GM19193 (cell line): ENCODE results near the gene NTN1.

Experiments used
- POLR2A ChIP-seq: IDR thresholded peaks from 4 replicates; pipeline ENCODE4 v1.6.1; 2011; ENCODE audit not compliant: insufficient read depth, insufficient read length; ENCODE audit errors: extremely low read depth

Gene NTN1

DNA sequence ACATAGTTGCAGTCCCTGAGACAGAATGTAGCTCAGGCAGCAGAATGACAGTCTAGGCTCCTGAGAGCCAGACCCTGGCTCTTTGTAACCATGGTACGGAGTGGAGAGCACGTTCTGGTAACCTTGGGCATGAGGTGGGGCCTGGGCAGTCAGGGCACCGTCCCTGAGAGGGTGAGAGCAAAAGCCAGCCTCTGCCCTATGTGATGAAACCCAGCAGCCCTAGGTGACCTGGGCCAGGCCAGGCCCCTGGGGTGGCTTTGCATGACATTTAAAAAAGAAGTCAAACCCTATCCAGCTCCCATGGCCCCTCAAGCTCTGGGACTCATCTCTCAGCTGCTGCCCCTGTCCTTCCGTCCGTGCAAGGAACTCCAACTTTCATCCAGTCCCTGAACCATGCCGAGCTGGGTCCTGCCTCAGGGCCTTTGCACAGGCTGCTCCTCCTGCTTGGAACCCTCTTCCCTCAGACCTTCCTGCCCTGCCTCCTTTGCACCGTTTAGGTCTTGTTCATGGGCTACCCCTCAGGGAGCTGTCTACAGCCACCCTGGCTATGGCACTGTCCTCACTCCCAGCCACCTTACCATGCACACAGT is 188.6 kb downstream of the NTN1 start:
- no peak for TF ChIP-seq POLR2A

DNA sequence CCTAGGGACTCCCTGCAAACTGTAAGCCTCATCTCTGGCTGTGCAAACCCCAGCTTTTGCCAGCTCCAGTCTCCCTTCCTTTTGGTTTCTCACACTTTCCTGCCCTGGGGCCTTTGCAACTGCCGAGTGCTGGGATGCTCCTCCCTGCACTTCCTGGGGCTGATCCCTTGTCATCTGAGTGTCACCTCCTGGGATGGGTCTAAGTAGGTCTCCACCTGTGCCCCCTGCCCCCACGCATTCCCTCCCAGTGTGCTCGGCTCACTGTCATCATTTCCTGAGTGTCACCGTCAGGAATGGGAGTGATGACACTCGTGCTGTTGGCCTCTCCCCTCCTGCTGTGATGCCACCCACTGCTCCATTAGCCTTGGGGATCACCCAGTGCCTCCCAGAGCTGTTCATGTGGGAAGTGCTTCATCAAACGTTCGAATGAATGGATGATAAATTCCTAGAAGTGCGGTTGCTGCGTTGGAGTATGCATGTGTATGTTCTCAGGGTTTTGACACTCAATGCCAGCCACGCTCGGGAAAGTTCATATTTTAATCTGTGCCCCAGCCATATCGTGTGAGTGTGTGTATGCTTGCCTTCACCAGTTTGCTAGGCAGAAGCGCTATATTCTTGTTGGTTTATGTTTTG is 189.9 kb downstream of the NTN1 start:
- TF ChIP-seq POLR2A = no peak

DNA sequence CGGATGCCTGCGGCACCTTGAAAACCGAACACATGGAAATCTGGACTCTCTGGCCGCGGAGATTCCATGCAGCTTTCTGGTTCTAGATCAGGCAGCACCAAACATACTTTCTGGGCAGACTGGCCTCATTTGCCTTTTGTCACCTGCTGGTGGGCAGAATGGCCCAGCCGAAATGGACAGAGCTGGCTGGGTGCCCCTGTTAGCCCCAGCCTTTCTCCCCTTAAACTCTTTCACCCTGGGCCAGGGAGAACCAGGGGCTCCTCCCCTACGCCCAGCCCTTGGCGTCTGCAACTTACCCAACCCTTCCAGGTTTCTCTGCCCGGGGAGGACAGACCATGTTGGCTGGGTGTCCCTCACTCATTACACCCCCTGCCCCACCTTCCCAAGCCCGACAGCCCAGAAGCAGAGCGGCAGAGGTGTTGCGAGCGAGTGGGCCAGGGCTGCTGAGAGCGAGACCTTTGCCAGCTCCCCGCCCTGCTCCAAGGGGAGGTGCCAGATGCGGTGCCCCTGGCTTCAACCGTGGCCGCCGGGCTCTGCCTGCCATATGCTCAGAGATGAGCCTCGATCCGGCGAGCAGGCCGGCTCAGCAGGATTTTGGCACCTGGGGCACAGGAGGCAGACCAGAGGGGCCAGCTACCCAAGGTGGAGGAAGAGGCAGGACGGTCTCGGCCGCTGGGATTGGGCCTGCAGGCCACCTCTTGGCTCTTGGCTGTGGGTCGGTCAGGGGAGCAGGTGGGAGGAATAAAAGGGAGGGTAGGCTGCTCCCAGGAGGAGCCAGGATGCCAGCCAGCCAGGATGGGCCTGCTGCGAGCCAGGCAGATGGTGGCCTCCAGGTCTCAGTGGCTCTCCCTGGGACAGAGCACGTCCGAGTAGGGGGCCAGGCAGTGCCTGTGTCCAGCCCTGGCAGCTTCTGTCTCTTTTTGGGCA is 191.3 kb downstream of the NTN1 start:
- TF ChIP-seq POLR2A = no peak

DNA sequence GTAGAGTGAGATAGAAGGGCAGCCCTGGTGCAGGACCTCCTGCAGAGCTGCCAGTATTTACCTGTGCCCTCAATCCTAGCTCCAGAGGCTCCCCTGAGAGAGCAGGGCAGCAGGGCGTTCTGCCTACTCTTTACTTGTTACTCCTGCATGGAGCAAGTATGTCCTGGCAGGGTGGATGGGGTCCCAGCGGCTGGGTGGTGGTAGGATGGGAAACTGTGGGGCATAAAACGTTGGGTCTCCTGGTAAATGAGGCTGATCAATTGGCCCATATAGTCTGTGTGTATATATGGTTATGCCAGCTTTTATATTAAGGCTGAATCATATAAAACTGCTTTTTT is 192.0 kb downstream of the NTN1 start:
- no peak for TF ChIP-seq POLR2A

DNA sequence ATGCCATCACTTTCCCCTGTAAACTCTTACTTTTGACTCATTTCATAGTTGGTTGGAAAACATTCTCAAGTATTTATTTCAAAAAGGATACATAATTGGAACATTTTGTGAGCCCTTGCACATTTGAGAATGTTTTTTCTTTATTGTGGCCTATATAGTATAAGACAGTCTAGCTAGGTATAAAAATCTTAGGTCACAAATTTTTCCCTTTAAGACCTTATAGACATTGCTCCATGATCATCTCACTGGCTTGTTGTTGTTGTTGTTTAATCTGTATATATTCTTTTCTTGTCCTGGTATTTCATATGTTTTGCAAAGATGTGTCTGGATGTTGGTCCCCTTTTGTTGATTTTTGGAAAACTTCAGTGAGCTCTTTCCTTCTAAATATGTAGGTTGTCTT is 194.2 kb downstream of the NTN1 start:
- TF ChIP-seq POLR2A = no peak

DNA sequence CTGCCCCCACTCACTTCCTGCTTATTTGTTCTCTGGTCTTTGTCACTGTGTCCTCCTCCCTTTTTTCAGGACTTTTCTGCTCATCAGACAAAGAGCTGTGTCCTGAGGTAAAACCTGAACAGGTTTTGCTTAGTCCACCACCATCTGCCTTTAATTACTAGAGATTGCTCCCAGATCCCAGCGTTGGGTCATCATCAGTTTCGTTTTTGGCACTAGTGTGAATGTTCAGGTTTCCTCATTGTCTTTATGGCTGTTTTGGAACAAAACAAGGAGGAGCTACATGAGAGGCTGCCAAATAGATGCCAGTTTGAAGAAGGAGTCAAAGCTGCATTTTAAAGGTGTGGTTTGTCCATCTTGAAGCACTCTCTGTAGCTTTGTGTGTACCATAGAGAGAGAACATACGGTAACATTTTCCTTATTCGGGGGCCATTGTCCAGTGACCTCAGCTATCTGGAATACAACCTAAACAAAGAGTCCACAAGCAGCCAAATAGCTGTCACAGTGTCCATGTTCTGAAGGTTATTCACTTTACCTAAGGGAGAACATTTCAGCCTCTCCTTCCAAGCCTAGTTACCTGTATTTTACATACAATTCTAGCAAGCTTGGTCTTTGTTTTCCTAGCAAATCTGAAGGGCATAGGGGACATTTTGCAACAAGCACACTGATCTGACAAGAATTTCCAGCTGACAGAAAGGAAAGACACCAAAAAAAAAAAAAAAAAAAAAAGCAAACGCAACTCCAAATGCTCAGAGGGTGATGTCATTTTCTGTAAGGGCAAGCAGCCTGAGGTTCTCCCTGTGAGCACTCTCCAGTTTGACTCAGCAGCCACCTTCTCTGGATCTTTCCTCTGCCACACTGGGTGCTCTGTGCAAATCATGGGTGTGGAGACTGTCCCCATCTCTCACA is 196.1 kb downstream of the NTN1 start:
- no peak for TF ChIP-seq POLR2A

DNA sequence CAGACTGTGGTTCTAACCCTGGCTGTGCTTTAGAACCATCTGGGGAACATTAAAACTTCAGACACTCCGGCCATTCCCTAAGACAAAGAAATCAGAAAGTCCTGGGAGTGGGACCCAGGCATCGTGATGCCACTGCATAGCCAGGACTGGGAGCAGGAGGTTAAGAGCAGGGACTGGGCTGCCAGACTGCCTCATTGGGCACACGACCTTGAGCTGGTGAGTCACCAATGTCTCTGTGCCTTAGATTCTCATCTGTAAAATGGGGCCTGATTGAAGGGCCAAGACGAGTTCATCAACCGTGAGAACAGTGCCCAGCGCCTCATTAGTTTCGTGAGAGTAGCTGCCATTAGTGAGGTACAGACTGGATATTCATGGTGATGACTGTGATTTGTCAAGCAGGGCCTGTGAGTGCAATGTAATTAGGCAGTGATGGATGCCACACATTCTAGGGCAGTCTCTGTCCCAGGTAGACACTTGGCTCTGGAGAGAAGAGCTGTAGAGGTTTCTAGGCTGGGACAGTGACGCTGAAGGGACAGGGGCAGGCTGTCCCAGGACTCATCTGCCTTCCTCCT is 196.8 kb downstream of the NTN1 start:
- no peak for TF ChIP-seq POLR2A

DNA sequence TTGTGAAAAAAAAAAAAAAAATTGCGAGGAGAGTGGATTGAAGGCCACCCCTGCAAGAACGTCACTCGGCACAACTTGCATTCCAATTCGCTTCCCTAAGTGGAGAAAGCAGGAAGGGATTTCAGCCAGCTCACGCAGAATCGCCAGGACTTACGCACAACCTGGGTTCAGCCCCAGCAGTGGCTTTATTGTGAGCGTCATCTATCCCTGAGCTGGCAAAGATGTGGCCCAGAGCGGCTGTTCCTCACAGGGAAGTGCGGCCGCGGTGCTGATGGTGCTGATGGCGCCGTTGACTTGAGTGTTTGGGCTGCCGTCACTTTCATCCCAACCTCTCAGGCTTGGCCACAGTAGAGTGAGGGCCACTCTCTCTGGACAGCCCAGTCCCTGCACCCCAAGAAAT is 197.6 kb downstream of the NTN1 start:
- no peak for TF ChIP-seq POLR2A

DNA sequence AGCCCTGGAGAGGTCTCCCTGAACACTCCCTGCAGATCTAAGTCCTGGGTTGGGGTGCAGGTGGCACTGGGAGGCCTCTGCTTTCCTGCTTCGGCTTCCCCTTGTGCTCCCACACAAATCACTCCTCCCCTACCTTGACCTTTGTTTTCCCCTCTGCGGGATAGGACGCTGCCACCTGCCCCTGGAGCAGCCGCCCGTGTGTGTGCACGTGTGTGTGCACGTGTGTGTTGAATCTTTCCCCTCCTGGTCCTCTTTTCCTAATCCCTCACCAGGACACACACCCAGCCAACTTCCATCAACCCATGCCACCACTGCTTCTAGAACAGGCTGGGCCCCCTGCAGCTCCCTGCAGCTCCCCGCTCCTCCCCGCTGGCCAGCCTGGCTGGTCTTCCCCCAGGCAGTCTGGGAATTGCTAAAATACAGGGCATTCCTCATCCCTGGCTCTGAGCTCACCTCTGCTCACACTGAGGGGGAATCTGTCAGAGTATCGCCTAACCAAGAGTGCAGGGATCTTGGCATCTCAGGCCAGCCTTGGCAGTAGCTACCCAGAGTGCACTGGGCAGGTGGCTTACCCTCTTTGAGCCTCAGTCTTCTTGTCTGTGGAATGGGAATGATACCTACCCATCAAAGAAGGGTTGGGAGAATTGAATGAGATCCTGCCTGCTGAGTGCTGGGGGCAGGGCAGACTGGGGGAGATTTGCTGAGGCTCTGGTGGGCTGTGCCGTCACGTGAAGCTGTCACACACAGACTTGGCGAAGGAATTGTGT is 198.5 kb downstream of the NTN1 start:
- TF ChIP-seq POLR2A = no peak

DNA sequence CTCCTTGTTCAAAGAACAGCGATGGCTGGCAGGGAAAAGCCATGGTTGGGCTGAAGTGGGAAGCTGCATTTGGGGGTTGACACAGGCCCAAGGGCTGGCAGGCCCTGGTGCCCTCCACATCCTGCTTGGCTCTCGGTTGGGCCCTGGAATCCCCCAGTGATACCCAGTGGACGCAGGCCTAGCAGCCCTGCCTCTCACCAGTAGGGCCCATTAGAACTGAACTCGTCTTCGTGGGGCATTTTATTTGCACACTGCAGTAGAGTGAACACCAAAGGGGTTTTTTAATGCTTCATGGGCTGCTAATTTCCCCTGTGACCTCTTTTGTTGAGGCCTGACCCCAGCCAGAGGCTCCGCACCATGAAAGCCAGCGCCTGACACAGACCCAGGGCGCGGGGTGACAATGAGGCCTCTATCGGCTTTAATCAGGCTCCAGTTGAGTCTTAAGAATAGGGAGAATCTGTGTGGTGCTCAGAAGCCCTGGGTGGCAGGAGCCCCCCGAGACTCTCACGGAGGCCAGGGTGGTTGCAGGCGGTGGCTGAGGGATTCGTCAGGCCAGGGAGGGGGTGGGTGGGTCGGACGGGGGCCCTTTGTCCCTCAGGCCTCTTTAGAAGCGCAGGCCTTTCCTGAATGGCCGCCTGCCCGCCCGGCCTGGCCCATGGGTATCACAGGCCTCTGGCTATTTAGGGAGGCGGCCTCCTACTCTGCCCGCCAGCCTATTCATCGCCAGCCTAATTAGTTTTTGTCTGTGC is 199.3 kb downstream of the NTN1 start:
- no peak for TF ChIP-seq POLR2A

DNA sequence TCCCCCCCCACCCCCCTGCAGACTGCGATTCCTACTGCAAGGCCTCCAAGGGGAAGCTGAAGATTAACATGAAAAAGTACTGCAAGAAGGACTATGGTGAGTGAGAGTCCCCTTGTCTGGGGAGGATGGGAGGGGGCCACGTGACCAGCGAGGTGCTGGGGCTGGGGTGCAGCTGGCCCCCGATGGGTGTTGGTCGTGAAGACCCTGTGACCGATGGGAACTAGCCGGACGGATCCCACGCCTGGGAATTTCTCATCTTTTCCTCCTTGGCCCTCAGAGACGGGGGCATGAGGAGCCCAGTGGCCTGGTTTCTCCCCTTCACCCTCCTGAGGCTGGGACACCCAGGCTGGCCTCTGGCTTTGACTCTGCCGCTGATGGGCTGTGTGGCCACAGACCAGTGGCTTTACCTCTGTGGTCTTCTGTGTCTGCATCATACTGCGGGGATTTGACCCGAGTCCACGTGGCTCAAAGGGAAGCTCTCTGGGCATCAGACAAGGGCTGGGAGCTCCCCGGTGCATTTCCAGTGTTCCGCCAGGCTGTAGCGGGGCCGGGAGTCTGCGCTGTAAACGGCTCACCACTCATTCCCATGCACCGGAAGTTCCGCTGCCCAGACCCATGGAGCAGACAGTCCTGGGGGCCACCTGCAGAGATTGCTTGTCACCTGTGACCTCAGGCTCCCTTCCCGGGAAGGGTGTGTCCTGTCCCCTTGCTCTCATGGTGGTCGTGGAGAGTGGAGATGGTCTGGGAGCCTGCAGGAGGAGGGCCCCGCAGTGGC is 200.0 kb downstream of the NTN1 start:
- TF ChIP-seq POLR2A = no peak

DNA sequence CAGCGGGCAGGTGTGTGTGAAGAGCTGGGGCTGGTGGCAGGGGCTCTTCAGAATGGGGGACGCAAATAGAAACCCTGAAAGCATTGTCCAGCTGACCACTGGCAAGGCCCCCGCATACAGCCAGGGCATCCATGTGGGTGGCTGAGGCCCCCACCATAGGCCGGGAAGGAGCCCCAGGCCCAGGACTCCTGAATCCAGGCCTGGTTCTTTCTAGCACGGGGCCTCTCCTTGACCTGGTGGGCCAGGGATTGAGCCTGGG is 200.5 kb downstream of the NTN1 start:
- TF ChIP-seq POLR2A = no peak

DNA sequence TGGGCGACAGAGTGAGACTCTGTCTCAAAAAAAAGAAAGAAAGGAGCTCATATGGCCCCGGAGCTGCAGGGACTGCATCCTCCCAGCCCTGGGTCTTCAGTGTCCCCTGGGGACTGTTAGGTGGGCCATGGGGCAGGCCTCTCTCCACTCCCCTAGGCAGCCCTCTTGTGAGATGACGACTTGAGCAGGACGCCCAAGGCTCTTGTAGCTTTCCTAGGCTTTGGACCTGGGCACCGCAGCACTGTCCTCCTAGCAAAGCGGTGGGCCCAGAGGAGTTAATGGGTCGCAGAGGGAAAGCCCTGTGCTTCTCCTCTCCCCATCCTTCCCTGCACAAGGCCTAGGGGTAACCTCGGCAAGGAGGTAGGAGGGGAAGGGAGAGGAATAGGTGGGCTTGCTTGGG is 202.2 kb downstream of the NTN1 start:
- TF ChIP-seq POLR2A = no peak
